SK-N-SH treated with all-trans-retinoic acid at 6 μM for 48 hours (cell line): ENCODE results near the gene BLNK.

Experiments
- ATAC-seq: fragments of 200-7000 bp; cut with Tn5 transposase; 3 replicates; pipeline ENCODE4 v1.9.1; 2020; ENCODE audit warnings: mild to moderate bottlenecking, moderate library complexity
- ARNTL ChIP-seq: fragments of 450-650 bp; formaldehyde crosslinking; IDR thresholded peaks from 2 replicates; pipeline ENCODE4 v1.5.0; 2020; ENCODE audit warnings: low read depth, mild to moderate bottlenecking, moderate library complexity, borderline replicate concordance
- BACH2 ChIP-seq: fragments of 250-450 bp; sonication (Bioruptor Pico); IDR thresholded peaks from 2 replicates; pipeline ENCODE4 v1.9.0; 2021; ENCODE audit warnings: mild to moderate bottlenecking, borderline replicate concordance
- CSDC2 ChIP-seq: fragments of 250-450 bp; sonication (Bioruptor Pico); IDR thresholded peaks from 2 replicates; pipeline ENCODE4 v1.5.0; 2020; ENCODE audit warnings: mild to moderate bottlenecking, moderate library complexity
- ESRRG ChIP-seq: fragments of 250-450 bp; sonication (Bioruptor Pico); IDR thresholded peaks from 2 replicates; pipeline ENCODE4 v1.6.1; 2021; ENCODE audit warnings: mild to moderate bottlenecking
- GLIS3 ChIP-seq: fragments of 250-450 bp; sonication (Bioruptor Pico); IDR thresholded peaks from 2 replicates; pipeline ENCODE4 v1.5.0; 2020; ENCODE audit warnings: mild to moderate bottlenecking, moderate library complexity
- ISL1 ChIP-seq: fragments of 250-450 bp; sonication (Bioruptor Pico); IDR thresholded peaks from 2 replicates; pipeline ENCODE4 v2.1.2; 2022; ENCODE audit warnings: mild to moderate bottlenecking, moderate library complexity
- OSR1 ChIP-seq: fragments of 250-450 bp; sonication (Bioruptor Pico); IDR thresholded peaks from 2 replicates; pipeline ENCODE4 v1.8.0; 2022; ENCODE audit warnings: moderate library complexity, mild to moderate bottlenecking, inconsistent platforms
- PPARA ChIP-seq: fragments of 250-450 bp; sonication (Bioruptor Pico); IDR thresholded peaks from 2 replicates; pipeline ENCODE4 v1.5.0; 2020; ENCODE audit warnings: mild to moderate bottlenecking, borderline replicate concordance
- RARB ChIP-seq: fragments of 250-450 bp; sonication (Bioruptor Pico); IDR thresholded peaks from 2 replicates; pipeline ENCODE4 v1.8.0; 2021; ENCODE audit warnings: mild to moderate bottlenecking, moderate library complexity
- SNAI2 ChIP-seq: fragments of 250-450 bp; sonication (Bioruptor Pico); IDR thresholded peaks from 2 replicates; pipeline ENCODE4 v1.5.0; 2020; ENCODE audit warnings: mild to moderate bottlenecking, moderate library complexity
- TCF4 ChIP-seq: fragments of 250-450 bp; sonication (Bioruptor Pico); IDR thresholded peaks from 2 replicates; pipeline ENCODE4 v1.8.0; 2021; ENCODE audit warnings: mild to moderate bottlenecking, moderate library complexity, borderline replicate concordance
- TOX ChIP-seq: fragments of 250-450 bp; sonication (Bioruptor Pico); IDR thresholded peaks from 2 replicates; pipeline ENCODE4 v1.8.0; 2021; ENCODE audit warnings: mild to moderate bottlenecking, moderate library complexity, borderline replicate concordance
- ZC3H10 ChIP-seq: fragments of 250-450 bp; sonication (Bioruptor Pico); IDR thresholded peaks from 2 replicates; pipeline ENCODE4 v1.5.1; 2021; ENCODE audit warnings: mild to moderate bottlenecking, moderate library complexity
- ZFP3 ChIP-seq: fragments of 250-450 bp; sonication (Bioruptor Pico); IDR thresholded peaks from 2 replicates; pipeline ENCODE4 v1.5.0; 2020; ENCODE audit warnings: mild to moderate bottlenecking, moderate library complexity
- ZFP30 ChIP-seq: fragments of 450-650 bp; formaldehyde crosslinking; IDR thresholded peaks from 2 replicates; pipeline ENCODE4 v1.5.0; 2022; ENCODE audit warnings: mild to moderate bottlenecking, moderate library complexity
- ZNF565 ChIP-seq: fragments of 450-650 bp; formaldehyde crosslinking; conservative IDR thresholded peaks from 2 replicates; pipeline ENCODE4 v1.5.0; 2020; ENCODE audit warnings: low read depth, mild to moderate bottlenecking, moderate library complexity
- ZNF70 ChIP-seq: fragments of 450-650 bp; formaldehyde crosslinking; IDR thresholded peaks from 2 replicates; pipeline ENCODE4 v1.5.0; 2020; ENCODE audit warnings: mild to moderate bottlenecking, moderate library complexity
- ZNF8 ChIP-seq: fragments of 450-650 bp; formaldehyde crosslinking; IDR thresholded peaks from 2 replicates; pipeline ENCODE4 v1.5.0; 2020; ENCODE audit warnings: mild to moderate bottlenecking, moderate library complexity
- TF ChIP-seq, protein P1 (sequence below): fragments of 250-450 bp; sonication (Bioruptor Pico); IDR thresholded peaks from 2 replicates; pipeline ENCODE4 v1.5.1; 2020; ENCODE audit warnings: low read depth, mild to moderate bottlenecking, moderate library complexity
- TF ChIP-seq, protein P2 (sequence below): fragments of 250-450 bp; sonication (Bioruptor Pico); IDR thresholded peaks from 2 replicates; pipeline ENCODE4 v1.5.1; 2021; ENCODE audit warnings: mild to moderate bottlenecking, moderate library complexity
- TF ChIP-seq, protein P3 (sequence below): fragments of 250-450 bp; sonication (Bioruptor Pico); IDR thresholded peaks from 2 replicates; pipeline ENCODE4 v1.8.0; 2020; ENCODE audit warnings: mild to moderate bottlenecking, moderate library complexity, borderline replicate concordance
- TF ChIP-seq, protein P4 (sequence below): fragments of 250-450 bp; sonication (Bioruptor Pico); IDR thresholded peaks from 2 replicates; pipeline ENCODE4 v1.5.0; 2020; ENCODE audit warnings: mild to moderate bottlenecking, moderate library complexity
- TF ChIP-seq, protein P5 (sequence below): fragments of 250-450 bp; sonication (Bioruptor Pico); IDR thresholded peaks from 2 replicates; pipeline ENCODE4 v1.8.0; 2021; ENCODE audit warnings: low read depth, mild to moderate bottlenecking, moderate library complexity, borderline replicate concordance

Gene BLNK

DNA sequence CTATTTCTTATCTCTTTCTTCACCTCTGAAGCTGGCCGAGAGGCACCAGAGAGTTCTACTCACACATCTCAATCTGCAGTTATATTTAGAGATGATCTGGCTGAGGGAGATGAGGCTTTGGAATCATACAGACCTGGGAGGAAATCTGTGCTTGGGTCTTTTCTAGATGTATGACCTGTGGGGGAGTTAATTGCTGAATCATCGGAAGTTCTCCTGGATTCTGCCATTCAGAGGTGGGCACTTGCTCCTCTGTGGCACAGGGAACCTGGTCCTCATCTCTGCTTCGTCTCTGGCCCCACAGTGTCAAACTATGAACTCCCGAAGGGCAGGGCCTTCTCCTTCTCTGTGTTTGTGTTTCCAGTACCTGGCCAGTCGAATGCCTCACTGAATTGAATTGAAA lies 52.5 kb downstream of the BLNK start (continued):
- TF ChIP-seq ISL1 (CRISPR knock-in tag) (no peak), OSR1 (CRISPR knock-in tag) (no peak)

DNA sequence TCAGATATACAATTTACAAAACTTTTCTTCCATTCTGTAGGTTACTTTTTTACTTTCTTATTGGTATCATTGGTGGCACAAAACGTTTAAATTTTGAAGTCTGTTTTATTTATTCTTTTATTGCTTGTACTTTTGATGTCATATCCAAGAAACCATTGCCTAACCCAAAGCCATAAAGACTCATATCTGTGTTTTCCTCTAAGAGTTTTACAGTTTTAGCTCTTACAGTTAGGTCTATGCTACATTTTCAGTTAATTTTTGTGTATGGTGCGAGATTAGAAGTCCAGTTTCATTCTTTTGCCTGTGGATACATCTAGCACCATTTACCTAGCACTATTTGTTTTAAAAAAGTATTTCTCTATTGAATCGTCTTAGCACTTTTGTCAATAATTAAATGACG lies 53.7 kb downstream of the BLNK start:
- ATAC-seq, result no peak
- TF ChIP-seq ARNTL (CRISPR knock-in tag) (no peak), ZFP3 (CRISPR knock-in tag) (no peak), ZNF70 (CRISPR knock-in tag) (no peak), ZNF8 (no peak), ESRRG (CRISPR knock-in tag) (no peak), OSR1 (CRISPR knock-in tag) (no peak), SNAI2 (CRISPR knock-in tag) (no peak), ZFP30 (CRISPR knock-in tag) (no peak), ZC3H10 (no peak), ZNF565 (CRISPR knock-in tag) (no peak), PPARA (CRISPR knock-in tag) (no peak), GLIS3 (CRISPR knock-in tag) (no peak), TOX (CRISPR knock-in tag) (no peak), ISL1 (CRISPR knock-in tag) (no peak)
- TF ChIP-seq, protein P1, sequence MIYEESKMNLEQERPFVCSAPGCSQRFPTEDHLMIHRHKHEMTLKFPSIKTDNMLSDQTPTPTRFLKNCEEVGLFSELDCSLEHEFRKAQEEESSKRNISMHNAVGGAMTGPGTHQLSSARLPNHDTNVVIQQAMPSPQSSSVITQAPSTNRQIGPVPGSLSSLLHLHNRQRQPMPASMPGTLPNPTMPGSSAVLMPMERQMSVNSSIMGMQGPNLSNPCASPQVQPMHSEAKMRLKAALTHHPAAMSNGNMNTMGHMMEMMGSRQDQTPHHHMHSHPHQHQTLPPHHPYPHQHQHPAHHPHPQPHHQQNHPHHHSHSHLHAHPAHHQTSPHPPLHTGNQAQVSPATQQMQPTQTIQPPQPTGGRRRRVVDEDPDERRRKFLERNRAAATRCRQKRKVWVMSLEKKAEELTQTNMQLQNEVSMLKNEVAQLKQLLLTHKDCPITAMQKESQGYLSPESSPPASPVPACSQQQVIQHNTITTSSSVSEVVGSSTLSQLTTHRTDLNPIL (CRISPR knock-in tag), result no peak
- TF ChIP-seq, protein P2, sequence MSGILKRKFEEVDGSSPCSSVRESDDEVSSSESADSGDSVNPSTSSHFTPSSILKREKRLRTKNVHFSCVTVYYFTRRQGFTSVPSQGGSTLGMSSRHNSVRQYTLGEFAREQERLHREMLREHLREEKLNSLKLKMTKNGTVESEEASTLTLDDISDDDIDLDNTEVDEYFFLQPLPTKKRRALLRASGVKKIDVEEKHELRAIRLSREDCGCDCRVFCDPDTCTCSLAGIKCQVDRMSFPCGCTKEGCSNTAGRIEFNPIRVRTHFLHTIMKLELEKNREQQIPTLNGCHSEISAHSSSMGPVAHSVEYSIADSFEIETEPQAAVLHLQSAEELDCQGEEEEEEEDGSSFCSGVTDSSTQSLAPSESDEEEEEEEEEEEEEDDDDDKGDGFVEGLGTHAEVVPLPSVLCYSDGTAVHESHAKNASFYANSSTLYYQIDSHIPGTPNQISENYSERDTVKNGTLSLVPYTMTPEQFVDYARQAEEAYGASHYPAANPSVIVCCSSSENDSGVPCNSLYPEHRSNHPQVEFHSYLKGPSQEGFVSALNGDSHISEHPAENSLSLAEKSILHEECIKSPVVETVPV (CRISPR knock-in tag), result no peak
- TF ChIP-seq, protein P3, sequence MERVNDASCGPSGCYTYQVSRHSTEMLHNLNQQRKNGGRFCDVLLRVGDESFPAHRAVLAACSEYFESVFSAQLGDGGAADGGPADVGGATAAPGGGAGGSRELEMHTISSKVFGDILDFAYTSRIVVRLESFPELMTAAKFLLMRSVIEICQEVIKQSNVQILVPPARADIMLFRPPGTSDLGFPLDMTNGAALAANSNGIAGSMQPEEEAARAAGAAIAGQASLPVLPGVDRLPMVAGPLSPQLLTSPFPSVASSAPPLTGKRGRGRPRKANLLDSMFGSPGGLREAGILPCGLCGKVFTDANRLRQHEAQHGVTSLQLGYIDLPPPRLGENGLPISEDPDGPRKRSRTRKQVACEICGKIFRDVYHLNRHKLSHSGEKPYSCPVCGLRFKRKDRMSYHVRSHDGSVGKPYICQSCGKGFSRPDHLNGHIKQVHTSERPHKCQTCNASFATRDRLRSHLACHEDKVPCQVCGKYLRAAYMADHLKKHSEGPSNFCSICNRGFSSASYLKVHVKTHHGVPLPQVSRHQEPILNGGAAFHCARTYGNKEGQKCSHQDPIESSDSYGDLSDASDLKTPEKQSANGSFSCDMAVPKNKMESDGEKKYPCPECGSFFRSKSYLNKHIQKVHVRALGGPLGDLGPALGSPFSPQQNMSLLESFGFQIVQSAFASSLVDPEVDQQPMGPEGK, result no peak
- TF ChIP-seq, protein P4, sequence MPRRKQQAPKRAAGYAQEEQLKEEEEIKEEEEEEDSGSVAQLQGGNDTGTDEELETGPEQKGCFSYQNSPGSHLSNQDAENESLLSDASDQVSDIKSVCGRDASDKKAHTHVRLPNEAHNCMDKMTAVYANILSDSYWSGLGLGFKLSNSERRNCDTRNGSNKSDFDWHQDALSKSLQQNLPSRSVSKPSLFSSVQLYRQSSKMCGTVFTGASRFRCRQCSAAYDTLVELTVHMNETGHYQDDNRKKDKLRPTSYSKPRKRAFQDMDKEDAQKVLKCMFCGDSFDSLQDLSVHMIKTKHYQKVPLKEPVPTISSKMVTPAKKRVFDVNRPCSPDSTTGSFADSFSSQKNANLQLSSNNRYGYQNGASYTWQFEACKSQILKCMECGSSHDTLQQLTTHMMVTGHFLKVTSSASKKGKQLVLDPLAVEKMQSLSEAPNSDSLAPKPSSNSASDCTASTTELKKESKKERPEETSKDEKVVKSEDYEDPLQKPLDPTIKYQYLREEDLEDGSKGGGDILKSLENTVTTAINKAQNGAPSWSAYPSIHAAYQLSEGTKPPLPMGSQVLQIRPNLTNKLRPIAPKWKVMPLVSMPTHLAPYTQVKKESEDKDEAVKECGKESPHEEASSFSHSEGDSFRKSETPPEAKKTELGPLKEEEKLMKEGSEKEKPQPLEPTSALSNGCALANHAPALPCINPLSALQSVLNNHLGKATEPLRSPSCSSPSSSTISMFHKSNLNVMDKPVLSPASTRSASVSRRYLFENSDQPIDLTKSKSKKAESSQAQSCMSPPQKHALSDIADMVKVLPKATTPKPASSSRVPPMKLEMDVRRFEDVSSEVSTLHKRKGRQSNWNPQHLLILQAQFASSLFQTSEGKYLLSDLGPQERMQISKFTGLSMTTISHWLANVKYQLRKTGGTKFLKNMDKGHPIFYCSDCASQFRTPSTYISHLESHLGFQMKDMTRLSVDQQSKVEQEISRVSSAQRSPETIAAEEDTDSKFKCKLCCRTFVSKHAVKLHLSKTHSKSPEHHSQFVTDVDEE, result no peak

DNA sequence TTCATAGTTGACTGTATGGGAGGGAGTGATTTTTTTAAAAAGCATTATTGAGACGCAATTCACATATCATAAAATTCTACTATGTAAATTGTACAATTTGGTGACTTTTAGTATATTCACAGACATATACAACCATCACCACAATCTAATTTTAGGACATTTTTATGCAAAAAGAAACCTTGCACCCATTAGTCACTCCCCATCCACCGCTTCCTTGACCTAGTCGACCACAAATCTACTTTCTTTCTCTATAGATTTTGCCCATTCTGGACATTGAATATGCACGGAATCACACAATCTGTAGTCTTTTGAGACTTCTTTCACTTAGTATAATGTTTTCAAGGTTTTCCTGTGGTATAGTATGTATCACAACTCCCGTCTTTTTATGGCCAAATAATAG lies 54.6 kb downstream of the BLNK start:
- no peak for ATAC-seq
- TF ChIP-seq ZC3H10, result no peak
- TF ChIP-seq ZNF70 (CRISPR knock-in tag), result no peak
- no peak for TF ChIP-seq OSR1 (CRISPR knock-in tag)

DNA sequence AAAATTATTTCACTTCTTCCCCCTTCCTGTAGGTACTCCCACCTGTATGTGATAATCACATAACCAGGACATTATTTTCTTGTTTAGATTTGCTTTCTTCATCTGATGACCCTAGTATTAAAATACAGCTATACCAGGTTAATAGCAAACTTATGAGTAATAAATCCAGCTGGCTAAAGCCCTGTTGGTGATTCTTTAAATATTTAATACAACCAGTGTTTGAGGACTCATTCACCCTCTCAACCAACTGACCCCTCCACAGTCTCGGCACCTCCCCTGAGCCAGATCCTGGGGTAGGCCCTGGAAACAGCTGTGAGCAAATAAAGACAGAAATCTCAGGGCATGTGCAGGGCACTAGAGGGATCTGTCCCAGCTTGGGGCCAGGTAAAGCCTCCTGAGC lies 58.5 kb downstream of the BLNK start:
- no peak for ATAC-seq
- TF ChIP-seq TOX (CRISPR knock-in tag) (no peak), BACH2 (CRISPR knock-in tag) (no peak), ZNF70 (CRISPR knock-in tag) (no peak), ZNF8 (no peak), ZNF565 (CRISPR knock-in tag) (no peak), GLIS3 (CRISPR knock-in tag) (no peak), RARB (CRISPR knock-in tag) (no peak), TCF4 (CRISPR knock-in tag) (no peak), CSDC2 (CRISPR knock-in tag) (no peak), ESRRG (CRISPR knock-in tag) (no peak), OSR1 (CRISPR knock-in tag) (no peak), SNAI2 (CRISPR knock-in tag) (no peak), PPARA (CRISPR knock-in tag) (no peak), ISL1 (CRISPR knock-in tag) (no peak)
- TF ChIP-seq, protein P5, sequence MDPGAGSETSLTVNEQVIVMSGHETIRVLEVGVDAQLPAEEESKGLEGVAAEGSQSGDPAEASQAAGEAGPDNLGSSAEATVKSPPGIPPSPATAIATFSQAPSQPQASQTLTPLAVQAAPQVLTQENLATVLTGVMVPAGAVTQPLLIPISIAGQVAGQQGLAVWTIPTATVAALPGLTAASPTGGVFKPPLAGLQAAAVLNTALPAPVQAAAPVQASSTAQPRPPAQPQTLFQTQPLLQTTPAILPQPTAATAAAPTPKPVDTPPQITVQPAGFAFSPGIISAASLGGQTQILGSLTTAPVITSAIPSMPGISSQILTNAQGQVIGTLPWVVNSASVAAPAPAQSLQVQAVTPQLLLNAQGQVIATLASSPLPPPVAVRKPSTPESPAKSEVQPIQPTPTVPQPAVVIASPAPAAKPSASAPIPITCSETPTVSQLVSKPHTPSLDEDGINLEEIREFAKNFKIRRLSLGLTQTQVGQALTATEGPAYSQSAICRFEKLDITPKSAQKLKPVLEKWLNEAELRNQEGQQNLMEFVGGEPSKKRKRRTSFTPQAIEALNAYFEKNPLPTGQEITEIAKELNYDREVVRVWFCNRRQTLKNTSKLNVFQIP (CRISPR knock-in tag), result no peak
- TF ChIP-seq, protein P2 (CRISPR knock-in tag), result no peak
- TF ChIP-seq, protein P3, result no peak
